Measurements from ENCODE around the gene IL2RA. TPM values are rescaled to one million over a fixed set of nuclear protein-coding genes. Genes with fewer than 3 reads are reported as not detected.

IL2RA gene
- total and polyA plus RNA-seq, 9 of the 15 experiments (the other 6 are each of a cell fraction or from before 2014, with no cell fraction given) = 0.95 TPM; not detected in 8

DNA sequence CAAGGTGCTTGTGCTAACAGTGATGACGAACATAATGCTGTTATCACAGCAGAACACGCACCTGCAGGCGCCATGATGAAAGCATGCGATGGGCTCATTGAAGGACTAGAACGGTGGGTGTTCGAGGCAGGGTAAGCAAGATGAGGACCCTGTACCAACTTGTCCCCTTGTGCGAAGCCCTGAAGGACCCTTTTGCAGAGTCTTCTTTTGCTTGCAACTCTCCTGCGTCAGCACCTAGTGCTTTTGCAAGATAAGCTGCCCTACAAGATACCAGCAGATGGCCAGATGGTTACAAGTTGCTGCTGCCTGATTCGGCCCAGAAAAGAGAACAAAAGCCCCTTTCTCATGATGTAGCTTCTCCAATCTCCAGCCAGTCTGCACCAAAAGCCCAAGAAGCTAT is 80.6 kb downstream of the IL2RA start (continued):
- TF ChIP-seq RB1 (IDR thresholded peaks at IDR 0.05; ENCODE audit: low read depth) (no peak), ZNF57 (CRISPR knock-in tag; IDR thresholded peaks at IDR 0.05) (no peak), DIDO1 (tag; IDR thresholded peaks at IDR 0.05; ENCODE audit: low read depth) (no peak), NCOR1 (IDR thresholded peaks at IDR 0.05) (peak; percentile 76), SOX6 (IDR thresholded peaks at IDR 0.05) (peak; percentile 76), ASH1L (IDR thresholded peaks at IDR 0.05; ENCODE audit: borderline replicate concordance, low read depth, partially characterized antibody) (no peak), ZNF311 (CRISPR knock-in tag; IDR thresholded peaks at IDR 0.05) (no peak), SUPT5H (IDR thresholded peaks at IDR 0.05) (no peak), KLF1 (tag; IDR thresholded peaks at IDR 0.05) (no peak), SMARCA4 (IDR thresholded peaks at IDR 0.05) (peak; percentile 59), RBM15 (IDR thresholded peaks at IDR 0.05; ENCODE audit: insufficient read depth, low read length) (no peak), SNRNP70 (optimal IDR thresholded peaks at IDR 0.05; ENCODE audit: low read depth, low read length) (no peak), CREB1 (IDR thresholded peaks at IDR 0.05) (no peak; the same call in 1 of the 2 replicates), CREB1 (CRISPR knock-in tag; IDR thresholded peaks at IDR 0.05) (peak; percentile 49; the same call in 1 of the 2 replicates), NFIC (IDR thresholded peaks at IDR 0.05) (peak; percentile 65)
- TF ChIP-seq, protein P1, sequence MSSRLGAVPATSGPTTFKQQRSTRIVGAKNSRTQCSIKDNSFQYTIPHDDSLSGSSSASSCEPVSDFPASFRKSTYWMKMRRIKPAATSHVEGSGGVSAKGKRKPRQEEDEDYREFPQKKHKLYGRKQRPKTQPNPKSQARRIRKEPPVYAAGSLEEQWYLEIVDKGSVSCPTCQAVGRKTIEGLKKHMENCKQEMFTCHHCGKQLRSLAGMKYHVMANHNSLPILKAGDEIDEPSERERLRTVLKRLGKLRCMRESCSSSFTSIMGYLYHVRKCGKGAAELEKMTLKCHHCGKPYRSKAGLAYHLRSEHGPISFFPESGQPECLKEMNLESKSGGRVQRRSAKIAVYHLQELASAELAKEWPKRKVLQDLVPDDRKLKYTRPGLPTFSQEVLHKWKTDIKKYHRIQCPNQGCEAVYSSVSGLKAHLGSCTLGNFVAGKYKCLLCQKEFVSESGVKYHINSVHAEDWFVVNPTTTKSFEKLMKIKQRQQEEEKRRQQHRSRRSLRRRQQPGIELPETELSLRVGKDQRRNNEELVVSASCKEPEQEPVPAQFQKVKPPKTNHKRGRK (tag; IDR thresholded peaks at IDR 0.05) = no peak
- TF ChIP-seq, protein P2, sequence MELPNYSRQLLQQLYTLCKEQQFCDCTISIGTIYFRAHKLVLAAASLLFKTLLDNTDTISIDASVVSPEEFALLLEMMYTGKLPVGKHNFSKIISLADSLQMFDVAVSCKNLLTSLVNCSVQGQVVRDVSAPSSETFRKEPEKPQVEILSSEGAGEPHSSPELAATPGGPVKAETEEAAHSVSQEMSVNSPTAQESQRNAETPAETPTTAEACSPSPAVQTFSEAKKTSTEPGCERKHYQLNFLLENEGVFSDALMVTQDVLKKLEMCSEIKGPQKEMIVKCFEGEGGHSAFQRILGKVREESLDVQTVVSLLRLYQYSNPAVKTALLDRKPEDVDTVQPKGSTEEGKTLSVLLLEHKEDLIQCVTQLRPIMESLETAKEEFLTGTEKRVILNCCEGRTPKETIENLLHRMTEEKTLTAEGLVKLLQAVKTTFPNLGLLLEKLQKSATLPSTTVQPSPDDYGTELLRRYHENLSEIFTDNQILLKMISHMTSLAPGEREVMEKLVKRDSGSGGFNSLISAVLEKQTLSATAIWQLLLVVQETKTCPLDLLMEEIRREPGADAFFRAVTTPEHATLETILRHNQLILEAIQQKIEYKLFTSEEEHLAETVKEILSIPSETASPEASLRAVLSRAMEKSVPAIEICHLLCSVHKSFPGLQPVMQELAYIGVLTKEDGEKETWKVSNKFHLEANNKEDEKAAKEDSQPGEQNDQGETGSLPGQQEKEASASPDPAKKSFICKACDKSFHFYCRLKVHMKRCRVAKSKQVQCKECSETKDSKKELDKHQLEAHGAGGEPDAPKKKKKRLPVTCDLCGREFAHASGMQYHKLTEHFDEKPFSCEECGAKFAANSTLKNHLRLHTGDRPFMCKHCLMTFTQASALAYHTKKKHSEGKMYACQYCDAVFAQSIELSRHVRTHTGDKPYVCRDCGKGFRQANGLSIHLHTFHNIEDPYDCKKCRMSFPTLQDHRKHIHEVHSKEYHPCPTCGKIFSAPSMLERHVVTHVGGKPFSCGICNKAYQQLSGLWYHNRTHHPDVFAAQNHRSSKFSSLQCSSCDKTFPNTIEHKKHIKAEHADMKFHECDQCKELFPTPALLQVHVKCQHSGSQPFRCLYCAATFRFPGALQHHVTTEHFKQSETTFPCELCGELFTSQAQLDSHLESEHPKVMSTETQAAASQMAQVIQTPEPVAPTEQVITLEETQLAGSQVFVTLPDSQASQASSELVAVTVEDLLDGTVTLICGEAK (IDR thresholded peaks at IDR 0.05) = no peak
- TF ChIP-seq, protein P2 (CRISPR knock-in tag; IDR thresholded peaks at IDR 0.05) = no peak
- TF ChIP-seq, protein P3, sequence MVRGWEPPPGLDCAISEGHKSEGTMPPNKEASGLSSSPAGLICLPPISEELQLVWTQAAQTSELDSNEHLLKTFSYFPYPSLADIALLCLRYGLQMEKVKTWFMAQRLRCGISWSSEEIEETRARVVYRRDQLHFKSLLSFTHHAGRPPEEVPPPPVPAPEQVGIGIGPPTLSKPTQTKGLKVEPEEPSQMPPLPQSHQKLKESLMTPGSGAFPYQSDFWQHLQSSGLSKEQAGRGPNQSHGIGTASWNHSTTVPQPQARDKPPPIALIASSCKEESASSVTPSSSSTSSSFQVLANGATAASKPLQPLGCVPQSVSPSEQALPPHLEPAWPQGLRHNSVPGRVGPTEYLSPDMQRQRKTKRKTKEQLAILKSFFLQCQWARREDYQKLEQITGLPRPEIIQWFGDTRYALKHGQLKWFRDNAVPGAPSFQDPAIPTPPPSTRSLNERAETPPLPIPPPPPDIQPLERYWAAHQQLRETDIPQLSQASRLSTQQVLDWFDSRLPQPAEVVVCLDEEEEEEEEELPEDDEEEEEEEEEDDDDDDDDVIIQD (CRISPR knock-in tag; IDR thresholded peaks at IDR 0.05) = no peak
